NCI-H187 (cell line): ENCODE measurements around the gene PRELID3B.

Experiments used
- DNase-seq, 2 experiments: peaks; one replicate each; lab custom pipeline; 2025; lab: John Stamatoyannopoulos, UW

The PRELID3B gene

GRCh38 chr20:59010321-59010994 is 32.1 kb downstream of the PRELID3B start:
- DNase-seq: no peak

- no peak for DNase-seq
Observed at GRCh38 chr20:59008715-59009336, 33.8 kb downstream of the PRELID3B start.

GRCh38 chr20:59007665-59008511 is 34.7 kb downstream of the PRELID3B start:
- no peak for DNase-seq

- no peak for DNase-seq
Observed at GRCh38 chr20:59006864-59007664, 35.5 kb downstream of the PRELID3B start, which contains the start of gene CTSZ. Gene CTSZ (minus strand): TSS chr20:59007254. CDS start chr20:59007128, 126 bp downstream.

GRCh38 chr20:59006167-59006863 is 36.3 kb downstream of the PRELID3B start:
- no peak for DNase-seq

- DNase-seq: no peak
Observed at GRCh38 chr20:59005523-59006166, 36.9 kb downstream of the PRELID3B start.

- DNase-seq: no peak
Observed at GRCh38 chr20:59004763-59005522, 37.6 kb downstream of the PRELID3B start.

- no peak for DNase-seq
Observed at GRCh38 chr20:59004493-59004762, 38.2 kb downstream of the PRELID3B start.

- no peak for DNase-seq
Observed at GRCh38 chr20:59003836-59004492, 38.6 kb downstream of the PRELID3B start.

- no peak for DNase-seq
Observed at GRCh38 chr20:59002874-59003399, 39.6 kb downstream of the PRELID3B start.

GRCh38 chr20:59002388-59002787 is 40.2 kb downstream of the PRELID3B start:
- DNase-seq: no peak

GRCh38 chr20:59001449-59002171 is 41.0 kb downstream of the PRELID3B start:
- DNase-seq: no peak

- DNase-seq: no peak
Observed at GRCh38 chr20:59001068-59001448, 41.5 kb downstream of the PRELID3B start.

GRCh38 chr20:59000326-59000725 is 42.3 kb downstream of the PRELID3B start:
- no peak for DNase-seq

GRCh38 chr20:58998656-58999055 is 43.9 kb downstream of the PRELID3B start:
- DNase-seq: no peak

- DNase-seq: no peak
Observed at GRCh38 chr20:58997141-58997770, 45.3 kb downstream of the PRELID3B start.

- DNase-seq: no peak
Observed at GRCh38 chr20:58996226-58996611, 46.4 kb downstream of the PRELID3B start.

- no peak for DNase-seq
Observed at GRCh38 chr20:58995461-58996225, 46.9 kb downstream of the PRELID3B start.
